H7 (cell line): ENCODE measurements around the gene VAV1. TPM values are rescaled to one million over a fixed set of nuclear protein-coding genes. Genes with fewer than 3 reads are reported as not detected.

Source experiments
- DNase-seq: peaks from one replicate; pipeline ENCODE4 v3.0.0; 2012
- H3K27me3 ChIP-seq: 2 replicates; pipeline ENCODE4 v1.6.0; 2011; ENCODE audit warnings: mild to moderate bottlenecking, low read length; ENCODE audit not compliant: control insufficient read depth, insufficient read depth
- H3K36me3 ChIP-seq: replicated peaks from 2 replicates; pipeline ENCODE4 v1.5.1; 2011; ENCODE audit warnings: low read length; ENCODE audit not compliant: control insufficient read depth, insufficient read depth
- H3K4me3 ChIP-seq: 2 replicates; pipeline ENCODE4 v1.5.1; 2011; ENCODE audit warnings: low read depth, mild to moderate bottlenecking, control low read depth, low read length, moderate library complexity; ENCODE audit not compliant: insufficient read depth
- total RNA-seq: library from RNA; depleted of rRNA; stranded (reverse); fragments of >200 nt; shearing (Covaris generic); gene quantifications from 2 replicates; pipeline ENCODE4 v1.2.3, GENCODE V29; 2014

The VAV1 gene
- total RNA-seq, 1 experiment from 2014 or later, result 9.5 TPM

DNA sequence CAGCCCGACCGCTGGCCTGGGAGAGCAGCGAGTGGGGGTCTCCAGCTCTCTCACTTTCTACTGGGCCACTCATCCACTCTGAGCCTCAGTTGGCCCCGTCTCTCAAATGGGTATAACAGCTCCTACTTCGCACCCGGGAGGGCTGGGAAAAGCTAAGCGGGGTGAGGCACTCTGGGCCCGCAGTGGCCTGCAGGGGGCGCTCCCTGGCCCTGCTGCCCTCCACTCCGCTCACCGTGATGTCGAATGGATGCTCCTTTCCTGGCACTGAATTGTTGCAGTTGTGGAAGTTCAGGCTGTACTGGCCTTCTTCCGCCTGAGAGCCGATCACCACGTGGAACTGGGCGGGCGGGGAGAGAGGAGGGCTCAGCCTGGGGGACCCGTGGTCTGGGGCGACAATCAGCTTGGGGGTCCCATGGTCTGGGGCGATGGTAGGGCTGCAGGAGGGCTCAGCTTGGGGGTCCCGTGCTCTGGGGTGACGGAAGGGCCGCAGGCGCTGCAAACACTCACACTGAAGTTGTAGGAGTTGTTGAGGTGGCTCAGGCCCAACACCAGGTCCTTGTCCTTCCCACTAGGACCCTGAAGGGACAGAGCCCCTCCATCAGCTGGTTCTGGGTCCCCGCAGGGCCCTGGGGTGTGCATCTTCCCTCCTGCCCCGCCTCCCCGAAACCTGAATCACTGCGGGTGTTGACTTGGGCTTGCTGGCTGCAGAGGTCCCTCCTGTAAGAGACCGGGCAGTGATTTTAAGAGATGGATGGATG, 39.0 kb upstream of the VAV1 start:
- H3K27me3 ChIP-seq, result no peaks in the 10 kb centered on the region
- peaks cover 2% of the 10 kb centered on the region for H3K36me3 ChIP-seq
- DNase-seq, result peak; percentile 90
- H3K4me3 ChIP-seq, result no peak overlapping the region

DNA sequence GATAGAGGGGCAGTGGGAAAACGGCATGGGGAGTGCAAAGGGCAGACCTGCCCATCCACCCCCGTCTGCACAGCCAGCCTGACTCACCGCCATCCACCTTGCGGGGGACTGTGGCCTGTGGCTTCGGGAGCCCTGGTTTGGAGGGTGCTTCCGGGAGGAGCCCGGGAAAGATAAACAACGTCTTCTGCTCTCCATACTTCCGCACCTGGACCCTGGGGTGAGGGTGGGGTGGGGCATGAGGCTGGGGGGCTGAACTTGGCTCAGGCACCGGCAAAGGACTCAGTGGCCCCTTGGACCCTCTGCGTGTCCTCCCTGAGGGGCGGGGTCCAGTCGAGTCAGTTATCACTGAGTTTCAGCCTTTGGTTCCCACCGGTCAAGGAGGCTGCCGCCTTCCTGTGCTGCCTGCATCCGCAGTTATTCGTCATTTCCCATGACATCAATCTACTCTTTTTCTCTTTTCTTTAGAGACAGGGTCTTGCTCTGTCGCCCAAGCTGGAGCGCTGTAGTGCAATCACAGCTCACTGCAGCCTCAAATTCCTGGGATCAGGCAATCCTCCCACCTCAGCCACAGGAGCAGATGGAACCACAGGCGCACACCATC, 38.3 kb upstream of the VAV1 start:
- DNase-seq, result peak; percentile 47
- Histone ChIP-seq H3K27me3 (no peaks in the 10 kb centered on the region), H3K4me3 (no peak overlapping the region), H3K36me3 (peaks cover 2% of the 10 kb centered on the region)

DNA sequence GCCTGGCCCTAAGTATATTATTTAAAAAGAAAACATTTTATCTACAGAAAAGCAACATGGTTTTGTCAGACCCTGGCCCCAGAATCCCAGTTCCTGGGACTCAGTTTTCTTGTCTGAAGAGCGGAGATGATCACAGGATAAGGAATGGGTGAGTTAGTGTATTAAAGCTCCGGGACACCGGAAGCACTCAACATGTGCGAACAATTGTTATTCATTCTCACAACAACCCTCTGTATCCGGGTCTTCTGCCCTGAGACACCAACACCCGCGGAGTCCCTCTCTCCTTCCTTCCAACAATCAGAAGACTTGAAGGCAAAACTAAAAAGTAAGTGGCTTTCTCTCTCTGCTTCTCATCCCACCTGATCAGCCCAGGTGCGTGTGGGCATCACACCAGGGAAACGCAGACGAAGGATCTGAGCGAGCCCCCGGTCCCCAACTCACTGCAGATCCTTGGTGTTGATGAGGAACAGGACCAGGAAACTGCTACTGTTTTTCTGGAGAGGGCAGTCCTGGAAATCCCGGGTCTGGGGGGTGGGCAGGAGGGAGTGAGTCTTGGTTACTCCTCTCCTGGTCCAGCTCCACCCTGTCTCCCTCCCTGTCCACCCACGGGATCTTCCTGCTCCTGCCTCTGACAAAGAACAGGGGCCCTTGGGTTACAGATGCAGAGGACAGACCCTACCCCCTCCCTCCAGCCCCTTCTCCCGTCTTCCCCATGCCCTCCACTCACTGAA, 37.2 kb upstream of the VAV1 start:
- H3K36me3 ChIP-seq, result peaks cover 2% of the 10 kb centered on the region
- H3K4me3 ChIP-seq, result peak overlapping the region; percentile 82
- peak; percentile 32 for DNase-seq
- H3K27me3 ChIP-seq, result no peaks in the 10 kb centered on the region

DNA sequence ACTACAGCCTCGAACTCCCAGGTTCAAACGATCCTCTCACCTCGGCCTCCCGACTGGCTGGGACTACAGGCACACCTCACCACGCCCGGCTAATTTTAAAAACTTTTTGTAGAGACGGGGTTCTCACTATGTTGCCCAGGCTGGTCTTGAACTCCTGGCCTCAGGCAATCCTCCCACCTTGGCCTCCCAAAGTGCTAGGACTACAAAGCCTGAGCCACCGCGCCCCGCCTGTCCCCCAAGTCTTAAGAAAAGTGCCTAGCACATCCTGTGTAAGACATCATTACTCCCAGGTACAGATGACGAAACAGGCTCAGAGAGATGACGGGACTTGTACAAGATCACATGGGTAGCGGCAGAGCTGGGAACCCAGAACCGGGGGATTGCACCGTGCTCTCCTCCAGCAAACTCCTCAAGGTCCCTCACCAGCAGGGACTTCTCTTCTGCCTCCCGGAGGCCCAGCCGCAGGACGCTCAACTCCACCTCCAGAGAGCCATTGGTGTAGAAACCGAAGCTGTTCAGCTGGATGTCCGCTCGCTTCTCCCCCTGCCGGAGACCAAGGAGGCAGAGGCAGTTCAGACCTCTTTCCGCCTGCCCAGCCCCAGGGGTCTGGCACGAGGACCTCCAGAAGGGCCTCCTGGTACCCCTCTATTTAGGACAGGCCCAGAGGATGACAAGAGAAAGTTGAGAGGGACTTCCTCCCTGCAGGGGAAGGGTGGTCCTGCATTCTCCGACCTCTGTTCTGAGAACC, 36.2 kb upstream of the VAV1 start:
- Histone ChIP-seq H3K36me3 (peaks cover 2% of the 10 kb centered on the region), H3K27me3 (no peaks in the 10 kb centered on the region), H3K4me3 (peak overlapping the region; percentile 82)
- peak; percentile 82 for DNase-seq

DNA sequence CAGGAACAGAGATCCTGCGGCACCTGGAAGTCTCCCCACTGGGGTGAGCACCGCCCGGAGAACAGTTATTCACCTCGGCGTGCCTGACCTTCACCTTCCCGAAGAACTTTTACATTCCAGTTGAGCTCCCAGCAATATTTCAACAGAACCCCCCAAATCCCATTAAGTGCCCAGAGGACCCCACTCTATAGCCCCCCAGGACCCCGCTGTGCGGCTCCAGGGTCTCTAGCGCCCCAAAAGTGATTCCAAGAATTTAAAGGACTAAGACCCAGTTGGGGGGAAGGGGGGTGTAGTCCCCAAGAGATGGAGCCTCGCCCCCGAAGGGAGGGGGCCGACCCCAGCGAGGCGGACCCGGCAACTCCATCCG, 35.6 kb upstream of the VAV1 start:
- peaks cover 2% of the 10 kb centered on the region for H3K36me3 ChIP-seq
- peak overlapping the region; percentile 82 for H3K4me3 ChIP-seq
- no peak for DNase-seq
- H3K27me3 ChIP-seq, result no peaks in the 10 kb centered on the region

DNA sequence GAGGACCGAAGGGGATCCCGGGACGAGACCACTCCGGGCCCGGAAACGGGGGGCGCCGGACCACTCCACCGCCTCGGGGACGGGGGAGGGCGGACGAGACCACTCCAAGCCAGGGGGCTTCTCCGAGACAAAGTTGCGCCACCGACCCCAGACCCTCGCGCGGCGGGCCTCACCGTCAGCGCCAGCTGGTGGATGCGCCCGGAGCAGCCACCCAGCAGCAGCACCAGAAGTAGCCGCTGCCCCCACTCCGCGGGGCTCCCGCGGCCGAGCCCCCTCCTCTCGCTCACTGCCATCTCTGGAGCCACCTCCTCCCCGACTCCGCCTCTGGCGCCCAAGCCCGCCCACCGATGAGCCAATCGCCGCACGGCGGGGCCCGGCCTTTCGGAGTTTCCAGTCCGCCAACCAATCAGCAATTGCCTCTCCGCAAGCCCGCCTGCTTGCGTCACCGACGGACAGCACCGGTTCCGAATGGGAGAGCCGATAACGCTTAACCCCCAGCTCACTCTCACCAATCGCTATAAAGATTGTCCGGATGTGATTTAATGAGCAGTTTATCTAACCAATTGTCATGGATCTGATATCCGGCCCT, 35.1 kb upstream of the VAV1 start, which contains the start of gene GPR108:
TSS of gene GPR108 (minus strand) at position 297 of the 589 bp plus-strand sequence. CDS start at position 293, 4 bp downstream.
- Histone ChIP-seq H3K36me3 (peaks cover 2% of the 10 kb centered on the region), H3K4me3 (peak within 1 kb of the TSS; percentile 82), H3K27me3 (no peaks in the 10 kb centered on the region)
- peak; percentile 100 for DNase-seq

DNA sequence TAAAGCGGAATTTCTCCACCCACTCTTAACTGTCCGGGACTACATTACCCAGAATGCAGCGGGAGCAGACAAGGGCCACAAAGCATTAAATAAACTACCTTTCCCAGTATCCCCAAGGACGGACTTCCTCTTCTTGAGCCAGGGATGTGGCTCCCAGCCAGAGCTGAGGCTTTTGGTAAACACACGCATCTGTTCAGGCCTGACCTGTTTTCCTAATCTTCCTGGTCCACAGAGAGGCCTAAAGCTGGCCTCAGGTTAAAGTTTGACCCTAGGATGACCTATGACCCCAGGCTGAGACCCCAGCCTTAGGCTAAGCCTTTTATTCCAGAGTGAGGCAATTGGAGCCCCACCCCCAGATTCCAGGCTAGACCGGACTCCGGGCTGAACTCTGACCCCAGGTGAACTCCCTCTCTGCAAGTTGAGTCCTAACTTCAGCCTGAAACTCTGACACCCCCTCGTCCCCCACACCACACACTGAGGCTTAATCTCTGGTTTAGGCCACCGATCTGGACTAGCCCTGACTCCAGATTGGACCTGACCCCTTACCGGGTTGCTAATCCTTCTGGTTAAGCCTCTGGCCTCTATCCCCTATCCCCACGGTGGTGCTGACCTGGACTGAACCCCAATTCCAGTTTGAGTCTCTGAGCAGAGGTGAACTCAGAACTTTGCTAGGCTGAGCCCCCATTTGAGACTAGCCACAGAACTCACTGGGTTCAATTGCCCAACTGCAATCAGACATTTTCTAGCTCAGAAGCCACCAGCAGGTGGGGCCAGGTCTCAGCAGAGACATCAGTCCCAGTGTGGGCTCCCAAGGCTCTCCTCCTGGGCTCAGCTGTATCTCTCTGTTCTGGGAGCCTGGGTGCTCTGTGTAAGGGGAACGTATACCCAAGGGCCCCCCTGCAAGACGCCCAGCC, 34.4 kb upstream of the VAV1 start:
- Histone ChIP-seq H3K36me3 (peaks cover 4% of the 10 kb centered on the region), H3K27me3 (no peaks in the 10 kb centered on the region), H3K4me3 (no peak overlapping the region; the same call in 1 of the 2 replicates)
- DNase-seq, result peak; percentile 76

DNA sequence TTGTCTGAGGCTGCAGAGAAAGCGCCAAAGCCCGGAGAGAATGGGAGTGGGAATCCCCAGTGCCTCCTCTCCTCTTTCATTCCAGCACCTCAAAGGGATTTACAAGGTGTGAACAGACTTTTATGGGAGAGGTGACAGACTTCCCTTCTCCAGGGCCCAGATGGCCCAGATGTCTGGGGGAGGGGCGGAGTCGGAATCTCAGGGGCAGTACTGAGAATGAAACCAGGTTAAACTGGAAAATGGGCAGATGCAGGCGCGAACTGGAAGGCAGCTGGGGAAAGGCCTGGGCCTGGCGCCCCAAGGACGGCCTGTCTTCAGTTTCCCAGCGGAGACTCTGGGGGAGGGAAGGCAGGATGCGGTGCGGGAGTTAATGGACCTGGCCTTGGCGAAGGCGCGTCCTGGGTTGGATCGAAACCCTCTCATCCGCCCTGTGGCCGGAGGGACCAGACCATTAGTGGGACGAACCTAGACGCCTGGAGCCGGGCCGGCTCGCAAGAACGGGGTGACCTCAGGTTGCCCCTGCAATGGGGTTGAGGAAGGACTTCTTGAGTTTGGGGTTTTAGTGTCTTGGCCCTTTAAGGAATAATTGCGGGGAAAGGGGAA, 33.6 kb upstream of the VAV1 start:
- H3K27me3 ChIP-seq, result no peaks in the 10 kb centered on the region
- peak overlapping the region; percentile 35 for H3K4me3 ChIP-seq
- H3K36me3 ChIP-seq, result peaks cover 10% of the 10 kb centered on the region
- DNase-seq, result peak; percentile 60

DNA sequence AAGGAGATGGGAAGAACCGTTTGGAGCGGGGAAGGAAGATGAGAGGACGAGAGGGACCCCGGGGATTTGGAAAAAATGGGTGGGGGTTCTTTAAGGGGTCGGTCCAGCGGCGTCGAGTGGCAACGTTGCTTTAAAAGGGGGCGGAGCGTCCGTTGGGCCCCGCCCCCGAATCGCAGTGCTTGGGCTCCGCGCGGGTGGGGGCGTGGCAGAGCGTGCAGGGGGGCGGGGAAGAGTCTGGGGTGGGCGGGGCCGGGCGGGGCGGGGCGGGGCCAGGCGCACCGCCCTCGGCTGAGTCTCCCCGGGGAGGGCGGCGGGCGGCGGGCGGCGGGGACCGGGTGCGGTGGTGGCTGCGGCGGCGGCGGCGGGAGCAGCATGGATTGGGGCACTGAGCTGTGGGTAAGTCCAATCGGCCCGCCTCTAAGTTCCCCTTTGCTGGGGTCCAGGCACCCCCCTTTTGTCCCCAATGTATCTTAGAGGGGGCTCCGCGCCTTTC, 33.1 kb upstream of the VAV1 start, which contains the start of gene TRIP10:
TSS of gene TRIP10 (plus strand) at position 291 of the 493 bp plus-strand sequence. CDS start at position 373, 82 bp downstream.
- Histone ChIP-seq H3K27me3 (no peaks in the 10 kb centered on the region), H3K4me3 (peak within 1 kb of the TSS; percentile 79), H3K36me3 (peaks cover 14% of the 10 kb centered on the region)
- peak; percentile 97 for DNase-seq

DNA sequence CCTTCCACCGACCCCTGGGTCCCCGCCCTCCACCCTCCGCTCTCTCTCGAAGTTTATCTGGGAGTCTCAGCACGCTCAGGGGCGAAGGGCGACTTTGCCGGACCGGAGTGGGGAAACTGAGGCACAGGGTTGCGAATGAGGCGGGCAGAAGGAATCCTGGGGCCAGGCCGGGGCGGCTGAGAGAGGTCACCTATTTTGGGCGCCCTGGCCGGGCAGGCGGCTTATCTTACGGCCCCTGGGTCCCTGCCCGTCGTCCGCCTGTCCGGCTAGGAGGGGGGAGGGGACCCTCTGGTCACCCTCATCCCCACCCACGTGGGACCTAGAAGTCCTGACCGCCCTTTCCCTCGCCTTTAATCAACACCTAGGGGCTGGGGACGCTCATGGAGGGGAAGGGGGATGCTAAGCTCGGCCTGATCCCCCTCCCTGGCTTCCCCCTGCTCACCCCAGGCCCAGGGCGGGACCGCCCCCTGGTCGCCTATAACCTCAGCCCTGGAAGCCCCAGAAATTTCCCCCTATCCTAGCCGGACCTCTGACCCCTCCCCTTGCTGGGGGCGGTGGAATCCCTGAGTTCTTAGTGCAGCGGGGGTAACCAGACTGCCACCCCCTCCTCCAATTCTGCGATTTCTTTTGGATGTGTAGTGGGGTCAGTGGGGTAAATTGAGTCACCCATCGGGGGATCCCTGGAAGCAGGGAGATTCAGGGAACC, 32.5 kb upstream of the VAV1 start:
- DNase-seq, result peak; percentile 93
- peaks cover 16% of the 10 kb centered on the region for H3K36me3 ChIP-seq
- no peaks in the 10 kb centered on the region for H3K27me3 ChIP-seq
- peak overlapping the region; percentile 79 for H3K4me3 ChIP-seq

DNA sequence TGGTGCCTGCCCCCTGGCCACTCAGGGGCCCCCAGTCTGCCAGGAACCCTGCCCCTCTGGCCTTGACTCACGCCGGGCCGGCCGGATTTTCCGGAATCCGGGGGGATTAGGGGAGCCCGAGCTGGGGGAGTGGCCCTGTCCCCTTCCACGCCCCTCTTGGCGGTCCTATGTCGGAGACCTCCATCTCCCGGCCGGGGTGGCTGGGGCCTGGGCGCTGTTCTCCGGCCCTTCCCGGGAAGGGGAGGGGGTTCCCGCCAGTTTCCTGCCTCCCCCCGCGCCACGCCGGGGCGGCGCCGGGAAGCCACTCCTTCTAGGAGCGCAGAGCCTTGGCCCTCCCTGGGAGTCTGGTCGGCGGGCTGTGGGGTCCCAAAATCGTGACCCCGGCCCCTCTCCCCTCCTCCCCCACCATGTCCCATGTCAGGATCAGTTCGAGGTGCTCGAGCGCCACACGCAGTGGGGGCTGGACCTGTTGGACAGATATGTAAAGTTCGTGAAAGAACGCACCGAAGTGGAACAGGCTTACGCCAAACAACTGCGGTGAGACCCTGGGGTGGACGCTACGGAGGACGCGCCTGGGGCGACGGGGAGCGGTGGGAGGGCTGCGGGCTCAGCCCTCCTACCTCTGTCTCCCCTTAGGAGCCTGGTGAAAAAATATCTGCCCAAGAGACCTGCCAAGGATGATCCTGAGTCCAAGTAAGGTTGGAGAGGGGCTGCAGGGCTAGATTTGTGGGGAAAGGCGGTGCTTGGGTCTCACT, 31.7 kb upstream of the VAV1 start:
- DNase-seq, result peak; percentile 92

DNA sequence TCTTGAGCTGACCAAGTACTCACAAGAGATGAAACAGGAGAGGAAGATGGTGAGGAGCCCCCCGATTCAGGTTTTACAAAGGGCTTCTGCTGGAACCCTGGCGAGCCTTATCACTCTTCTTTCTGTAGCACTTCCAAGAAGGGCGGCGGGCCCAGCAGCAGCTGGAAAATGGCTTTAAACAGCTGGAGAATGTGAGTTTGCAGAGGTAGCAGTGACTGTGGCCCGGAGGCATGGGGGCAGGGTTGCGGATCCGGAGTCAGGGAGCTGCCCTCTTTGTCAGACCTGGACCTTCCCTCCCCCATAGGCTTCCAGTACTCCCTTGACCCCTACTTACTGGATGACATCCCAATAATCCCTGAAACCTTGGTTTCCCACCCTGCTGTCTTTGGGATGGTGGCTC, 29.4 kb upstream of the VAV1 start:
- H3K36me3 ChIP-seq, result peaks cover 27% of the 10 kb centered on the region
- DNase-seq, result peak; percentile 35
- no peaks in the 10 kb centered on the region for H3K27me3 ChIP-seq
- no peak overlapping the region for H3K4me3 ChIP-seq

More for the DNA sequence above, 31.7 kb upstream of the VAV1 start:
- H3K4me3 ChIP-seq, result peak overlapping the region; percentile 79
- no peaks in the 10 kb centered on the region for H3K27me3 ChIP-seq
- peaks cover 18% of the 10 kb centered on the region for H3K36me3 ChIP-seq
